ENCODE measurements around the gene WDPCP. TPM values are rescaled to one million over a fixed set of nuclear protein-coding genes. Genes with fewer than 3 reads are reported as not detected.

WDPCP gene
- total RNA-seq, 1 donor = 16.3 TPM

DNA sequence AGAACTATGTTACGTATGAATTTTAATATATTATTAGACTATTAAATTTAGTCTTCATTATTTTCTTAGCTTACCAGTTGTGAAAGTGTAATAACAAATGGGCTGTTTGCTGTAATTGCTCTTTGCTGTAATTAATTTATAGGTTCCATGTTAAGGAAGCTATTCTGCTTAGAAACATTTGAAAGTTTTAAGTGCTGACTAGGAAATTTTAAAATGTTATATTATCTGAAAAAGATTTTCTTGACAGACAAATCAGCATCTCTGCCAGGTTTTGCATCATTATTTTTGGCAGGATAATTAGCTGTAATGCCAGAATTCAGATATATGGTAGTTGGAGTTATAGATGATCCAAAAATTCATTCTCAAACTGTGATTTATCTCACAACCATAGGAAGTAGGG is 495.4 kb downstream of the WDPCP start:
- H3K4me2 ChIP-seq (ENCODE audit: insufficient read depth, low read length) = no peak overlapping the region
- H3K79me2 ChIP-seq (ENCODE audit: insufficient read depth, low read length) = no peaks in the 10 kb centered on the region
- DNase-seq (ENCODE audit: insufficient read length, low spot score, missing footprints) = no peak
- no peak overlapping the region for H3K4me3 ChIP-seq (ENCODE audit: insufficient read depth, low read length)
- TF ChIP-seq, protein P1, sequence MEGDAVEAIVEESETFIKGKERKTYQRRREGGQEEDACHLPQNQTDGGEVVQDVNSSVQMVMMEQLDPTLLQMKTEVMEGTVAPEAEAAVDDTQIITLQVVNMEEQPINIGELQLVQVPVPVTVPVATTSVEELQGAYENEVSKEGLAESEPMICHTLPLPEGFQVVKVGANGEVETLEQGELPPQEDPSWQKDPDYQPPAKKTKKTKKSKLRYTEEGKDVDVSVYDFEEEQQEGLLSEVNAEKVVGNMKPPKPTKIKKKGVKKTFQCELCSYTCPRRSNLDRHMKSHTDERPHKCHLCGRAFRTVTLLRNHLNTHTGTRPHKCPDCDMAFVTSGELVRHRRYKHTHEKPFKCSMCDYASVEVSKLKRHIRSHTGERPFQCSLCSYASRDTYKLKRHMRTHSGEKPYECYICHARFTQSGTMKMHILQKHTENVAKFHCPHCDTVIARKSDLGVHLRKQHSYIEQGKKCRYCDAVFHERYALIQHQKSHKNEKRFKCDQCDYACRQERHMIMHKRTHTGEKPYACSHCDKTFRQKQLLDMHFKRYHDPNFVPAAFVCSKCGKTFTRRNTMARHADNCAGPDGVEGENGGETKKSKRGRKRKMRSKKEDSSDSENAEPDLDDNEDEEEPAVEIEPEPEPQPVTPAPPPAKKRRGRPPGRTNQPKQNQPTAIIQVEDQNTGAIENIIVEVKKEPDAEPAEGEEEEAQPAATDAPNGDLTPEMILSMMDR (IDR thresholded peaks at IDR 0.05; ENCODE audit: extremely low read depth, low read depth, low read length) = no peak
- H3K36me3 ChIP-seq (ENCODE audit: insufficient read depth, low read length) = no peaks in the 10 kb centered on the region
- no peaks in the 10 kb centered on the region for H4K20me1 ChIP-seq (ENCODE audit: insufficient read depth, low read length)
- no peaks in the 10 kb centered on the region for H3K27me3 ChIP-seq (ENCODE audit: insufficient read depth, low read length)
- H3K9me3 ChIP-seq (ENCODE audit: low read depth, low read length) = no peaks in the 10 kb centered on the region
- H3K4me1 ChIP-seq (ENCODE audit: insufficient read depth, low read length) = no peaks in the 10 kb centered on the region
- H2AFZ ChIP-seq (ENCODE audit: low read length) = no peak overlapping the region
- no peak overlapping the region for H3K27ac ChIP-seq (ENCODE audit: low read depth, low read length)

DNA sequence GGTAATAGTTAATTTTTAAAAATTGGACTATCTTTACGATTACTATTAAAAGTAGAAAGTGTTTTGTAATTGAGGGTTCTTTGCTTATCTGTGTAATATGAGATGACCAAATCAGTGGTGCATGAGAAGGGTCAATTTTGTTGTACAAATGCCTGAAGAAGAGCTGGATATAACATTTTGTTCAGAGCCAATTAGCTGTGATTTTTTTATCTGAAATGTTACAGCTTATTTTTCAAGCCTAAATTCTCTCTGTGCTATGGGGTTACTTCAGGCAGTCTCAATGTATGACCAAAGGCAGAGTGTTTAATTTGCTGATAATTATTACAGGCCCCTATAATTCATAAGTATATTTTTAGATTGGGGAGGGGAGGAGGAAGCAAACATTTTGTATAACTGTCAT is 495.9 kb downstream of the WDPCP start:
- no peak overlapping the region for H3K4me3 ChIP-seq (ENCODE audit: insufficient read depth, low read length)
- H3K4me1 ChIP-seq (ENCODE audit: insufficient read depth, low read length) = no peaks in the 10 kb centered on the region
- H2AFZ ChIP-seq (ENCODE audit: low read length) = no peak overlapping the region
- H3K36me3 ChIP-seq (ENCODE audit: insufficient read depth, low read length) = no peaks in the 10 kb centered on the region
- no peaks in the 10 kb centered on the region for H4K20me1 ChIP-seq (ENCODE audit: insufficient read depth, low read length)
- H3K4me2 ChIP-seq (ENCODE audit: insufficient read depth, low read length) = no peak overlapping the region
- TF ChIP-seq, protein P1 (IDR thresholded peaks at IDR 0.05; ENCODE audit: extremely low read depth, low read depth, low read length) = no peak
- no peaks in the 10 kb centered on the region for H3K79me2 ChIP-seq (ENCODE audit: insufficient read depth, low read length)
- H3K27ac ChIP-seq (ENCODE audit: low read depth, low read length) = no peak overlapping the region
- no peaks in the 10 kb centered on the region for H3K27me3 ChIP-seq (ENCODE audit: insufficient read depth, low read length)
- no peak for DNase-seq (ENCODE audit: insufficient read length, low spot score, missing footprints)
- no peaks in the 10 kb centered on the region for H3K9me3 ChIP-seq (ENCODE audit: low read depth, low read length)

DNA sequence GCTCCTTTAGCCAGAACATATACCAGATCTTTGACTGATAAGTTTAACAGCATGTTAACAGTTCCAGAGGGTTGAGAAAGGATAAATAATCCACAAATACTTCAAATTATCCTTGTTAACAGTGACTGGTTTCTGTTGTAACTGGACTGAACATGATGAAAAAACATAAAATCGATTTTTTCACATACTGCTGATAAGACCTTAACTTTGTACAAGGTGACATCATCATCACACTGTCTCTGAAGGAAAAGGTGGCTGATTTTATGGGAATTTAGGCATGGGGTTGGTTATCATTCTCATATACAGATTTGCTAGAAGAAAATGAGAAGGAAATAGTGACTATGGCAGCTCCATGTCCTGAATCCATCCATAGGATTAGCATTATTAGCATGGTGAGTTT is 501.6 kb downstream of the WDPCP start:
- no peak overlapping the region for H3K27ac ChIP-seq (ENCODE audit: low read depth, low read length)
- no peak overlapping the region for H2AFZ ChIP-seq (ENCODE audit: low read length)
- H3K4me2 ChIP-seq (ENCODE audit: insufficient read depth, low read length) = no peak overlapping the region
- DNase-seq (ENCODE audit: insufficient read length, low spot score, missing footprints) = no peak
- H3K36me3 ChIP-seq (ENCODE audit: insufficient read depth, low read length) = no peaks in the 10 kb centered on the region
- no peaks in the 10 kb centered on the region for H3K9me3 ChIP-seq (ENCODE audit: low read depth, low read length)
- TF ChIP-seq, protein P1 (IDR thresholded peaks at IDR 0.05; ENCODE audit: extremely low read depth, low read depth, low read length) = no peak
- H4K20me1 ChIP-seq (ENCODE audit: insufficient read depth, low read length) = no peaks in the 10 kb centered on the region
- no peaks in the 10 kb centered on the region for H3K4me1 ChIP-seq (ENCODE audit: insufficient read depth, low read length)
- peaks cover 3% of the 10 kb centered on the region for H3K27me3 ChIP-seq (ENCODE audit: insufficient read depth, low read length)
- no peak overlapping the region for H3K4me3 ChIP-seq (ENCODE audit: insufficient read depth, low read length)
- no peaks in the 10 kb centered on the region for H3K79me2 ChIP-seq (ENCODE audit: insufficient read depth, low read length)

DNA sequence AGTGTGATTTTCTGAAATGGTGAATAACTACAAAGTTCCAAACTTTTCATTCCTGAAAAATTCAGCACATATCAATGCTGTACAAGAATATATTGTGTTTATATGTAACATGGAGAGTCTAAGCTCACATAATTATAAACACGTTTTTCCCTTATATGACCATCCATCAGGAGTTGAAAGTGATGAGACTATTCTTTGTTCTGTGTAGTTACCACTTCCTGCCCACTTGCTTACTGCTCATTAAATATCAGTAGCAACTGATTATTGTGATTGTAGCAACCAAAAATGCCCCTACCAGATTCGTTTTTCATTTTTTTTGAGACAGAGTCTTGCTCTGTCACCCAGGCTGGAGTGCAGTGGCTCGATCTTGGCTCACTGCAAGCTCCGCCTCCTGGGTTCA is 506.9 kb downstream of the WDPCP start:
- no peak overlapping the region for H3K4me3 ChIP-seq (ENCODE audit: insufficient read depth, low read length)
- no peaks in the 10 kb centered on the region for H3K36me3 ChIP-seq (ENCODE audit: insufficient read depth, low read length)
- no peaks in the 10 kb centered on the region for H3K79me2 ChIP-seq (ENCODE audit: insufficient read depth, low read length)
- no peaks in the 10 kb centered on the region for H4K20me1 ChIP-seq (ENCODE audit: insufficient read depth, low read length)
- no peak overlapping the region for H2AFZ ChIP-seq (ENCODE audit: low read length)
- no peaks in the 10 kb centered on the region for H3K27me3 ChIP-seq (ENCODE audit: insufficient read depth, low read length)
- TF ChIP-seq, protein P1 (IDR thresholded peaks at IDR 0.05; ENCODE audit: extremely low read depth, low read depth, low read length) = no peak
- no peak overlapping the region for H3K4me2 ChIP-seq (ENCODE audit: insufficient read depth, low read length)
- H3K9me3 ChIP-seq (ENCODE audit: low read depth, low read length) = no peaks in the 10 kb centered on the region
- no peak for DNase-seq (ENCODE audit: insufficient read length, low spot score, missing footprints)
- H3K4me1 ChIP-seq (ENCODE audit: insufficient read depth, low read length) = no peaks in the 10 kb centered on the region
- H3K27ac ChIP-seq (ENCODE audit: low read depth, low read length) = no peak overlapping the region
